ENCODE measurements around the gene NDST3.

GRCh38 chr4:118077767-118078105, 43.5 kb downstream of the NDST3 start:
- TF ChIP-seq CTCF (IDR thresholded peaks at IDR 0.05; ENCODE audit: borderline replicate concordance, extremely low read depth, low read length, poor library complexity, severe bottlenecking), result no peak
- TF ChIP-seq EZH2 (IDR thresholded peaks at IDR 0.05; ENCODE audit: borderline replicate concordance, low read depth, low read length, severe bottlenecking), result no peak

All from DND-41 (cell line).